ENCODE data around the gene ABI3BP.

ABI3BP gene

DNA sequence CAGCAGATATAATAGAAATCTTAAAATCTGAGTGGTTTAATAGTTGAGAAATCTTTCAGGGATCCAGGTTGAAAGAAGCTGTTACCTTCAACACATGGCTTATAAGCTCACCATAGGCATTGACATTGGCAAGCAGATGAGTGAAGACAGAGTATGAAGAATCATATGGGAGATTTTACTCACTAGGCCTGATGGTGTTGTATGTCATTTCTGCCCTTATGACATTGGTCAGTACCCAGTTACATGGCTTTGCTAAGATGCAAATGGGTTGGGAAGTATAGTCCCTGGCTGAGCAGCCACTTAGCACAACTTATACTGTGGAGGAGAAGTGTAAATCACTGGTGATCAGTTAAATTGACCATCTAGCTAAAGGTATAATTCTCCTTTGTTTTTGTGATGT is 278.0 kb downstream of the ABI3BP start:
- DNase-seq, result no peak

- peak; percentile 58 to 77 for DNase-seq
Measured at GRCh38 chr3:100710261-100710968, 282.8 kb downstream of the ABI3BP start.

DNA sequence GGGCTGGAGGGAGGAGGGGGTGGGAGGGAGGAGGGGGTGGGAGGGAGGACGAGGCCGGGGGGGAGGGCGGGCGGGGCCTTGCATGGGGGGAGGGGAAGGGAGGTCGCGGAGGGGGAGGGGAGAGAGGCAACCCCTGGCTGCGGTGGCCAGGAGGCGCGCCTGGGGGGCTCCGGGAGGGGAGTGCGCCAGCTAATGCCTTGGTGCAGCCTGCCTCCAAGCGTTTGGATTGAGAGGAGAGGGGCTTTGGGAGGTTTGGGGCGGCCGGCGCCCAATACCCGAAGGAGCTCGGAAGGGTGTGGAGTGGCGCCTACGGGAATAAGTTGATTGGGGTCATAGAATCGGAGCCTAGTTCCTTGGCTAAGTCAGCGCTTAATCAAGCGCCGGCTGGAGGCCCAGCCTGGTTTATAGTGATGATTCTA is 283.4 kb downstream of the ABI3BP start:
- DNase-seq, result peak; percentile 34 to 51

DNA sequence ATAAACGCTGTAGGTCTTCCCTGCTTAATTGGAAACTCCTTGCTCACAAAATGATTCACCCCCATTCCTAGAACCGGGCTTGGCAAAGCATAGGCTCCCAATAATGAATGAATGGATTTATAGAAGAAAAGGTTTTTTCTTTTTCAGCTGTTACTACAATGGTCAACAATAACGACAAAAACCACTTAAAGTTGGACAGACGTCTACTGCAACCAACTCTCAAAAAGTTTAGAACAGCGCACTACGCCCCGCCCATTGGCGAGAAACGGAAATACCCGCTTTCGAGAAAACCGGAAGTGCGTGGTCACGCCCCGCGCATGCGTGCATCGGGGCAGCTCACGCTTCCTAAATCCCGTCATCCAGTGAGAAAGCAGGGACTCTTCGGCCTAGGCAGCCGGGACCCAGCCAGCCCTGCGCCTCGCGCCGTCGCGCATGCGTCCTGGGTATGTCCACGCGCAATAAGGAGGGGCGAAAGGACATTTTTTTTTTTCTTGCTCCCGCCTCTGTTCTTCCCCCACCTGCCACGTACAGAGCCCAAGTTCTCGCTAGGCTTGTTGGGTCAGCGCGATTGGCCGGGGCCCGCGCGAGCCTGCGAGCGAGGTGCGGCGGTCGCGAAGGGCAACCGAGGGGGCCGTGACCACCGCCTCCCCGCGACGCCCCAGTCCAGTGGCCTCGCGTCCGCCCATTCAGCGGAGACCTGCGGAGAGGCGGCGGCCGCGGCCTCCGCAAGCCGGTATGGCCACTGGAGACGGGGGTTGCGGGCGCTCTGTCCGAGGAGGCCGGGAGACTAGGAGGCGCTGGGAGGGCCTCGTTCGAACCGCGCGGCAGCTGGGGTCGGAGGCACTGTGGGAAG is 284.0 kb downstream of the ABI3BP start, which contains the start of gene TFG:
Gene TFG, plus strand, starts transcription at position 506 of the 853 bp plus-strand sequence. CDS start 4,192 bp downstream, outside the sequence.
- peak; percentile 99 for DNase-seq

- no peak for DNase-seq
Measured at GRCh38 chr3:100708644-100708988, 284.6 kb downstream of the ABI3BP start.

- no peak for DNase-seq
Measured at GRCh38 chr3:100706365-100706764, 286.9 kb downstream of the ABI3BP start.

DNA sequence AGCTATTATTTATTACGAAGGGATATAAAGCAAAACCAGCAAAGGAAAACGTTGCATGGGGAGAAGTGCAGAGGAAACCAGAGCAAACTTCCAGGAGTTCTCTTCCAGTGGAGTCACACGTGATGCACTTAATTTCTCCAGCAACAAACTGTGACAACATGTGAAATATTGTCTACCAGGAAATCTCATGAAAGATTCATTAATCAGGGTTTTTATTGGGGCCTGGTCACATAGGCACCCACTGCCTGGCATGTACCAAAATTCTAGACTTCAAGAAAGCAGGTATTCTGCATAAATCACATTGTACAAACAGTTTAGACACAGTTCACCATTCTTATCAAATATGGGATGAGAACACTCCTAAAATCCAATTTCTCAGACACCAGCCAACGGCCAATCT is 289.4 kb downstream of the ABI3BP start:
- no peak for DNase-seq

DNA sequence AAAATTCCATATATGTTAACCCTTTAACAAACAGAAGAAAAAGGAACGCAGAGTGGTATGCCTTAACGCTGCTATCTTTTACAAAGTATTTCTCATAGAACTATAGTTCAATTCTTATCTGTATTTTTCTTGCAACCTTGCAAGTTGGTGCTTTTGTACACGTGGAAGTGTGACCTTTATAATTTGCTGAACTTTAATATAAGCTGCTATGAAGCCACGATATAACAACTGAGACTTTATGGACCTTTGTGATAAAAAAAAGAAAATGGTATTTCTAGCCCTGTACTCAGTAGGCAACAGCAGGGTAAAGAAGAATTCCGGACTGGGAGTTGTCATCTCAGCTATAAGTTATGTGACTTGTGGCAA is 290.3 kb downstream of the ABI3BP start:
- no peak for DNase-seq

GRCh38 chr3:100702082-100702979 is 290.9 kb downstream of the ABI3BP start:
- no peak for DNase-seq

DNA sequence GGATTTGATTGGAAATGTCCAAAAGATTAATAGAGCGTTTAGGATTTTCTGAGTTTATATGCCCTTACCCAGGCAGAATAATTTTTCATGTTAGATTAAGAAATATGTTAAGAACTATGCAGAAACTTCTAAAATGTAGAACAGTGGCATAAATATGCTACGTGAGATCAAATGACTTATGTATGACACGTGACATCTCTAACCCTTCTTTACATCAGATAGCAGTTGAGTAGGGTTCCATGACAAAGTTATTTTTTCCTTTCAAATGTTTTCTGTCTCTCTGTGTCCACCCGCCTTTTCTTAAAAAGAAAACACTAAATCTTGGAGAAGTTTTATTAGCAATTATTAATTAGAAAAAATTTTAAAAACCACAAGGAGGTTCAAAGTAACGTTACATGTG is 292.5 kb downstream of the ABI3BP start:
- DNase-seq, result no peak
